SK-MEL-5 (cell line): ENCODE data around the gene RGS21. TPM values are rescaled to one million over a fixed set of nuclear protein-coding genes. Genes with fewer than 3 reads are reported as not detected.
A peak's percentile ranks its signal among the peaks of the same experiment; 100 is the strongest.

ENCODE experiments used
- DNase-seq: peaks from one replicate; pipeline ENCODE4 v3.0.0-alpha.2; 2016; ENCODE audit warnings: low read depth, low spot score
- in situ Hi-C: cut with HindIII; loops from 2 replicates; pipeline ENCODE4 v1.10.0; 2016; ENCODE audit warnings: low sequenced_read_pairs, high pct_unique_total_duplicates, low pct_unique_long_range_greater_than_20kb
- total RNA-seq: library from RNA; depleted of rRNA; stranded (reverse); fragments of >200 nt; shearing (Covaris generic); gene quantifications from 2 replicates; pipeline ENCODE4 v1.2.3, GENCODE V29; 2014; rRNA removed

Gene RGS21
- total RNA-seq, 1 experiment from 2014 or later: not detected

DNA sequence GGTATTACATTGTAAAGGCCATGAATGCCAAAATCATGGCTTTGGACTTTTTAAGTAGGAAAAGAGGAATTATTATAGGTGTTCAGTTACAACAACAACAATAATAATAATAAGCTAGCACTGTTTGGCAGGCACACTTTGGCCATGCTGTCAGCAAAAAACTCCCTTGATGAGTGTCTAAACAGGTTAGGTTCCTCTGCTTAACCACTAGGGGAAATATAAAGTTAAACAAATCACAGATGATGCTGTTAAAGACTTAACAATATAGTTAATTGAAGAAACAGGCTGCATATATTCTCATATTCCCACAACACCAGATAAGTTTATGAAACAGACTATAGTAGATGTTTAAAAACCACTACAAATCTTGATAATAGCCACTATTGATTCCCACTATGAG, 46.4 kb downstream of the RGS21 start:
- in situ Hi-C loops: no loop called here
- DNase-seq: peak; percentile 8

DNA sequence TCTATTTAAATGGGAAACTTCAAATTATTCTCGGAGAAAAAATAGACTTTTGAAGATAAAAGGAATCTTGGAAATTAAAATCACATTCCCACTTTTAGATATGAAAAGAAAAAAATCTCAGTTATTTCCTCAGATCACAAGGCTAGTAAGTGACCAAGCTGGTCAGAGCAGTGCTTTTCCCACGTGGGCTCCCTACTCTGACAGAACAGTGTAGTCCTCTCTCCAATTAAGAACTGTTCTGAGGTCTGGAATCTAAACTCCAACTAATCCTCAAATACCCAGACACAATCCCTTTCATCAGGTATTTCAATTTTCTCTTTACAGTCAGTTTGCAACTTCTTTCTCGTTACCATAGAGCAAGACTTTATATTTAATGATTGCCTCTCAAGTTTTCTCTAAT, 50.6 kb downstream of the RGS21 start:
- peak; percentile 8 for DNase-seq
- in situ Hi-C loops: no loop called here

DNA sequence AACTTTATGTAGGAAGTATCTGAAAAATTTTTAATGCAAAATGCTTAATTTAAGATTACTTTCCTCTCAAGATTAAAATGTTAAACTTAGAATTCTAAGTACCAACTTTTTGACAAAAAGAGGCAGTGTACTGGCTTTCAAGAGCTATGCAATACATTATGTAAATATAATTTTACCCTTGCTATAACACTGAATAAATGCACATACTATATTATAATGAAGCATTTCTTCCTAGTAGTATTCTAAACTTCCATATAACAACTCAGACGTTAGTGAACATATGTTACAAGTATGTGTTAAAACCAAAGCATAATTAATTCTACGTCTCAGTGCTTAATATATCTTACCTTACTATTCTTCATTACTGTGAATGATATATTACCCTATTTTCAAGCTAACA, 58.5 kb downstream of the RGS21 start:
- no peak for DNase-seq
- in situ Hi-C loops: no loop called here

DNA sequence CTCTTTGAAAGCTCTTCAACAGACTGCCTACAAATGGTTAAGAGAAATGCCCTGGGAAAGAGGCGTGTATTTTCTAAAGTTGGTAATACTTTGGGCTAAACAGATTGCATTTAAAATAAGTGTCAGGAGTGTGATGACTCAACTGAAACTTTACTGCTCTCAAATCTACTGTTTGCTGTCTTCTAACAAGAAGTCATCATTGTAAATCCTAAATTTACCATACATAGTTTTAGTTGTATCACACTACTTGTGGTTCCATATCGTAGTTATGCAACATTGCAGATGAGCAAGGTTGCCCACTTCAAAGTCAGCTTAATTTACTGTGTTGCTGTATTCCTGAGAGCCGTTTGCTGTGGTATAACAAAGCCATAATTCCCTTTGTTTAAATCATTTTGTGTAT, 59.6 kb downstream of the RGS21 start:
- no peak for DNase-seq
- in situ Hi-C loops: no loop called here

DNA sequence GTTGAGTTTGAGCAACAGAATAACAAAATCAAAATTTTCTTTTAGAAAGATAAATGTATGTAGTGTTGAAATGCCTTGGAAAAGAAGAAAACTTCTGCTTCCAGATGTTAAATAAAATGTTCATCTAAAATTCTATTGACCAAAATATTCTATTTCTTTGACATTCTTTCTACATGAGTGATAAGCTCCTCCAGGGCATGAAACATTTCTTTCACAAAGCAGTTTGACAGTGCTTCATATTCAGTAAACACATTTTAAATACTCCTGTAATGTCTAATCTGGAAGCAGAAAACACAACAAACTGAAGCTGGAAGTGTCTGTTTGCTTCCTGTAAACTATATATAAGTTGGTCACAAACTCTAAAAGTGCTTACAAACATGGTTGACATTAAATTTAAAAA, 61.5 kb downstream of the RGS21 start:
- DNase-seq: no peak
- in situ Hi-C loops: no loop called here

DNA sequence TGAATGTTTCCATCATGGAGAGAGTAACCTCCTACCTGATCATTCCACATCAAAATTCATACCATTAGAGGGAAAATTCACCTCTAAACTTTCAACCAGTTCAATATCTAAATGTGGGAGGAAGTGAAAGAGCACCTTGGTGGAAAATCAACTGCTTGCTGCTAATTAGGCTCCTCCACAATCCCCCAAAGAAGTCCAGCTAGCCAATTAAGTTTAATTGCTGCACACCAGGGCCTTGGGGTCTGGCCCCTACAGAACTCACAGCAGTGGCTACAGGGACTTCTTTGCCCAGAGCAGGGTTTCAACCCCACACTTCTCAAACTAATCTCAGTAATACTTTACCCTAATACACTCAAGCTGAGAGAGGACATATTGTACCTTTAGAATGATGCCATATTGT, 62.1 kb downstream of the RGS21 start:
- DNase-seq: no peak
- in situ Hi-C loops: no loop called here

DNA sequence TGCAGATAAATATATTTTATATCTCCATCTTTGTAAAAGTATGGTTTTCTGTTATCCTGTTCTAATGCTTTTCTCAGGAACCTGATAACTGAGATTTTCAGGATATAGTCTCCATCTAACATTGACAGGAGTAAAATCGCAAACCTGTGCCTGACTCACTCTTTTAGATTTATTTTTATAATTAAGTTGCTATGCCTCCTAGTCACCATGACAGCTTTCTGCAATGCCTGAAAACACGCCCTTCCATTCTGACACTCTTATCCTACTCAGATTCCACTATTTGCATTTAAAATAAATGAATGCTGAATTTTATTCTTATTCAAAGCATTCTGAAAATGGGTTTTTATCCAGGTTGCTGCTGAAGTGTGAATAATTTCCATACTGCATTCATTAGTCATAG, 62.8 kb downstream of the RGS21 start:
- in situ Hi-C loops: no loop called here
- DNase-seq: no peak

DNA sequence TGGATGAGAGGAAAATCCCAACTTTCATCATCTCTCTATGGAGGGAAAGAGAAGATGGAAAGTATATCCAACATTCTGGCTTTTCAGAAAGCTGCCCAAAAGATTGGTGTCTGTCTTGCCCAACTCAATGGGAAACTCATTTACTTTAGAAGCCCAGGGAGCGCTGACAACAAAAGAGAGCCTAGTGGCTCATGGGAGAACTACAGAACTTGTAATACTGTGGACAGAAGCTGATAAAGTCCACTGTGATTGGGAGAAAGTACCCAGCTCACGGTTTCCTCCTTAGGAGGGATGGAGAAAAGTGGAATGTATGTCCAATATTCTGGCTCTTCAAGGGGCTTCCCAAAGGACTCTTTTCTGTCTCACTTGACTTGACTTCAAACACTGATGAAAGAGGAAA, 66.0 kb downstream of the RGS21 start:
- in situ Hi-C loops: no loop called here
- DNase-seq: peak; percentile 15

DNA sequence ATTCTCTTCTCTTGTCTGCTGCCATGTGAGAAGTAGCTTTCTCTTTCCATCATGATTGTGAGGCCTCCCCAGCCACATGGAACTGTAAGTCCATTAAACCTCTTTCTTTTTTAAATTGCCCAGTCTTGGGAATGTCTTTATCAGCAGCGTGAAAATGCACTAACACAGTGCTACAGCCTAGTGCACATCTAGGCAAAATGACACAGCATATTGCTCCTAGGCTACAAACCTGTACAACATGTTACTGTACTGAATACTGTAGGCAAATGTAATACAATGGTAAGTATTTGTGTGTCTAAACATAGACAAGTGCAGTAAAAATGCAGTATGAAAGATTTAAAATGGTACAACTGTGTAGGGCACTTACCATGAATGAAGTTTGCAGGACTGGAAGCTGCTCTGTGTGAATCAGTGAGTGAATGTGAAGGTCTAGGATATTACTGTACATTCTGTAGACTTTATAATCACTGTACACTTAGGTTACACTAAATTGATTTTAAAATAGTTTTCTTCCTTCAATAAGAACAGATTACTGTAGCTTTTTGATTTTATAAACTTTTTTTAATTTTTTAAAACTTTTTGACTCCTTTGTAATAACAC, 69.4 kb downstream of the RGS21 start:
- no peak for DNase-seq
- in situ Hi-C loops: no loop called here

DNA sequence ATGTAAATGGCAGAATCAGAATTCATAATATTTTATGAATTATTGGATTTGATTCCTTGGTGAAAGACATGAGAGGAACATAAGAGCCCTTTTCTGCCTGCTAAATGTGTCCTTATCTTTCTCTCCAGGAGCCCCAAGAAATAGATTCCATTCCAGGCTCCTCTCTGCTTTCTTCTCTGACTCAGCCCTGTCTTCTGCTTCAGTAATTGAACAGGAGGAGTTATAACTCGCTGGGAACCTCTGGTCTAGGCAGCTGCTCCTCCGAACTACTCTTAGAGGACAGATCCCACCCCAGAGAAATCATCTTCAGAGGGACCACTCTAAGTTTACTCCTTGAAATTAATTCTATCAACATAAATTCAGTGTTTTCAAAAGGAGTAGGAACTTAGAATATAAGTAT, 78.4 kb downstream of the RGS21 start:
- in situ Hi-C loops: no loop called here
- DNase-seq: no peak

DNA sequence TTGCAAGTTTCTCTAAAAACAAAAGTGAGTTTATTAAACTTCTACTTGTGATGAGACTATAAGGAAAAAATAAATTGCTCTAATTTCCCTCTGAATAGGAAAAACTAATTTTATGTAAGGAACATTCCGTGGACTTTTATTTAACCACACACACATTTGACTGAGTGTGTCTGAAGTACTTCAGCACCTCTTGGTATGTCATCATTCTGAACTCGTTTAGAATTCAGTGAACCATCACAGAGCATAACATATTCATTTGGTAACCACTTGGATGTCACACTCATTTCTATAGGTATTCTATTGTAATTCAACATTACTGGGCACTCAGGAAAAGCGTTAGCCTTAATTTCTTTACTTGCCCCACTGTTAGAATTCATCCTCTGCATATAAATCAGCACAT, 79.1 kb downstream of the RGS21 start:
- in situ Hi-C loops: no loop called here
- no peak for DNase-seq

DNA sequence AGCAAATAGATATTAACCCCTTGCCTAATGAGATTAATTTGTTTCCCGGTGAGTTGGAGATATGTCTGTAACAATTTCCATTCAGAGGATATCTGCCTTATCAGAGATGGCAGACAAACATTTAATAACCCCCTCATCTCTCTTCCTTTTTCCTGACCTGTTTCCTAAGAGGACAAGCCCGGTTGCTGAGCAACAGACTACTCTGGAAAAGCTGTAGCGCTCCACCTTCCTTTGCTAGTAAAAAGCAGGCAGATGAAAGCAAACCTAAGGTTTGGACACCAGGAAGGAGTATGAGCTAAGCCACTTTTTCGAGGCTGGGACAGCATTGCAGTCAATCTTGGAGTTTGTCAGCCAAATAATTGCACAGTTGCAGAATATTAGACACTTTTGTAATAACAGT, 82.4 kb downstream of the RGS21 start:
- in situ Hi-C loops: no loop called here
- no peak for DNase-seq

DNA sequence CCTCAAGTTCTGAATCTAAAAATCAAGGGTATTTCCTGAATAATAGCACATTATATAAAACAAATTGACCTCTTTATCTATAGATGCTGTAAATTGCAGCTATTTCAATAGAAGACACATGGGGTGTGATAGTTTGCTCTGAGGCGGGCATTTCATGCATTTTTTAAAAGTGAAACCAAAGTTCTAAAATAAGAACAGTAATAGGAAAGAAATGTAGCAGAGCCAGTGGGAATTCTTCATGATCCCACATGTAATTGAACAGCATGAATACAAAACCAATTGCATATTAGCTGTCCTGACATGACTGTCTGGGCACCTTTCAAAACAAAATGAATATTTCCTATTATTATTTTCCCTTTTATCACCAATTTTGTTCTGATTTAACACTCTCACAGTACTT, 85.0 kb downstream of the RGS21 start:
- in situ Hi-C loops: no loop called here
- DNase-seq: no peak

DNA sequence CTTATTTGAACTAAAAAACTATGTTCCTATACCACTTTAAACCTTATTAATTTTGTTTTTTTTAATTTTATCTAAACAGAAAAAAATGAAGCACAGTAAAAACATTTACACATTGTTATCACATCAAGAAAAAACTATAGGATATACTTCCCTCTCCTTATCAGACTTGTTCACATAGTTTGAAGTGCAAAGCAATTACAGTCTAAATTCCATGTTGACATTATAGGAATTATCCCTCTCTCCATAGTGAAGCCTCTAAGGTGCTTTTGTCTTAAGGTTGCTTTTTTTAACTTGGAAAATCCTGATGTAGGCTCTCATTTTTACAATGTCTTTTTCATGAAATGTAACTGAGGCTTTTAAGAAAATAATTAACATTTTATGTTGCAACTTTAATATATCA, 85.8 kb downstream of the RGS21 start:
- DNase-seq: no peak
- in situ Hi-C loops: no loop called here

DNA sequence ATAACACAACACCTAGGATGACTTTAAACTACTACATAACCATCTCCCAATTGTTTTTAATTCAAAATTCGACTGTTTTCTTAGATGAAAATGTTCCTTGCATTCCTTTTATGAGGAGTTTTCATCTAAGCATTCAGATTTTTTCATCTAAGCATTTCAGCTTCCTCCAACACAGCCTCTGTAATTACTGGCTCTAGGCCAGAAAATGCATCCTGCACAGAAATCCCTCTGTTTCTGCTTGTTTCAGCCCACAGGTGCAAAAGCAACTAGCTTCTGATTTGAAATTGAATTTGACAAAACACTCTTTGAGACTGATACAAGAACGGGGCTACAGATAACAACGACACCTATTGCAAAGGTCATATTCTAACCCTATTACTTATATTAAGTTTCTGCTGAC, 90.4 kb downstream of the RGS21 start:
- DNase-seq: no peak
- in situ Hi-C loops: no loop called here

Other genes starting within 250 kb of the RGS21 start
- not detected in 2 replicates for gene RGS18, start 158.5 kb upstream of the RGS21 start, total RNA-seq